Heart left ventricle (tissue), 13 donors: ENCODE results near the gene NR0B2.

Experiments
- CTCF ChIP-seq, 12 donors: fragments of 200-600 bp; sonication (generic) in 4 of 12; IDR thresholded peaks; one replicate each; pipeline versions ENCODE4 v1.5.0 to v1.8.0; 2018 to 2022; ENCODE audit warnings: antibody characterized with exemption in 12 of 12, mild to moderate bottlenecking in 5 of 12
- POLR2A ChIP-seq, 2 donors: fragments of 450-650 bp; IDR thresholded peaks; one replicate each; pipeline ENCODE4 v1.6.1; 2017; ENCODE audit warnings: antibody characterized with exemption in 2 of 2, mild to moderate bottlenecking in 2 of 2, moderate library complexity in 2 of 2
- donor health status: ischemic (EF 13 %, LVEDD 7.1; RV severe dilation, severe dysfunction).
- donor health status: DM: no; HTN: yes; CAD: no.
- donor health status: DM: no; HTN: no; CAD: no.
- donor health status: ischemic (EF 25% LVEDD 6.9; RV normal size, moderate dysfunction).
- donor health status: ischemic (EF 25% LVEDD 5.7; RV mildly dilated, moderate dysfunction).
- donor health status: ischemic (EF 35%, LVEDD 5.7; RV mildly dilated, moderate dysfunction).
- donor health status: nonischemic (EF 11% LVEDD 7.7; RV severe dilation, severe dysfunction).
- donor health status: DM: yes; HTN: yes; CAD: no.
- donor health status: PGD.
- donor health status: ischemic (EF 29% LVEDD 5.4; RV normal size, mild dysfunction).
- donor health status: nonischemic (EF 23%, LVEDD 6.1; RV moderate dilation, normal function).

- TF ChIP-seq CTCF (IDR thresholded peaks at IDR 0.05), result no peak
- no peak for TF ChIP-seq POLR2A (IDR thresholded peaks at IDR 0.05)
These were observed 31.4 kb upstream of the NR0B2 start for GRCh38 chr1:26945138-26945537.
